ENCODE data around the gene MPP4.
"Not testable (repeated sequence)": the region's sequence is repeated elsewhere in the genome, so short reads cannot be mapped to it uniquely, and the experiment has no call there.

The MPP4 gene

DNA sequence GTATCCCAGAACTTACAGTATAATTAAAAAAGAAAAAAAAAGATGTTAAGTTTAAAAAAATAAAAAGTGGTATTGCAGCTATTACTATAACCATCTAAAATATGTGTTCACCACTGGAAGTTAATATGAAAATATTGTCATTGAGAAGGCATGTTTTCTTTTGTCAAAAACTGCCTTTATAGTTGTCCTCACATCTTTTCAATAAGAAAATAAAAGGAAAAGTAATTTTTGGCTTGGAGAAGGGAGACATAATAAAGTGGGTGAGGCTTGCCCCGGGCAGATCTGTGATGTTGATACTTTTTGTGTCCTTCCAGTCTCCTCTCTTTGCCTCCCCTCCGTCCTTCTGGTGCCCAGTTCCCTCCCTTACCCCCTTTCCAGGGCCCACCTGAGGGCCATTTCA lies 24.9 kb downstream of the MPP4 start:
- in situ Hi-C loops (cut with HindIII; ENCODE audit: low pct_ligation_motif_present, low sequenced_read_pairs) = no loop called here
- no peak for DNase-seq

DNA sequence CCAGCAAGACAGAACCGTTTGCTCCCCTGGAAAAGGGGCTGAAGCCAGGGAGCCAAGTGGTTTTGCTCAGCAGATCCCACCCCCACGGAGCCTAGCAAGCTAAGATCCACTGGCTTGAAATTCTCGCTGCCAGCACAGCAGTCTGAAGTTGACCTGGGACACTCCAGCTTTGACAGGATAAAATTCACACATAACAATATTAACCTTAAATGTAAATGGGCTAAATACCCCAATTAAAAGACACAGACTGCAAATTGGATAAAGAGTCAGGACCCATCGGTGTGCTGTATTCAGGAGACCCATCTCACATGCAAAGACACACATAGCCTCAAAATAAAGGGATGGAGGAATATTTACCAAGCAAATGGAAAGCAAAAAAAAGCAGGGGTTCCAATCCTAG lies 27.2 kb downstream of the MPP4 start:
- in situ Hi-C loops (cut with HindIII; ENCODE audit: low pct_ligation_motif_present, low sequenced_read_pairs); H3K36me3 ChIP-seq (replicated peaks); DNase-seq: not testable (repeated sequence)

More for the DNA sequence above, 24.9 kb downstream of the MPP4 start:
- TF ChIP-seq, protein P1, sequence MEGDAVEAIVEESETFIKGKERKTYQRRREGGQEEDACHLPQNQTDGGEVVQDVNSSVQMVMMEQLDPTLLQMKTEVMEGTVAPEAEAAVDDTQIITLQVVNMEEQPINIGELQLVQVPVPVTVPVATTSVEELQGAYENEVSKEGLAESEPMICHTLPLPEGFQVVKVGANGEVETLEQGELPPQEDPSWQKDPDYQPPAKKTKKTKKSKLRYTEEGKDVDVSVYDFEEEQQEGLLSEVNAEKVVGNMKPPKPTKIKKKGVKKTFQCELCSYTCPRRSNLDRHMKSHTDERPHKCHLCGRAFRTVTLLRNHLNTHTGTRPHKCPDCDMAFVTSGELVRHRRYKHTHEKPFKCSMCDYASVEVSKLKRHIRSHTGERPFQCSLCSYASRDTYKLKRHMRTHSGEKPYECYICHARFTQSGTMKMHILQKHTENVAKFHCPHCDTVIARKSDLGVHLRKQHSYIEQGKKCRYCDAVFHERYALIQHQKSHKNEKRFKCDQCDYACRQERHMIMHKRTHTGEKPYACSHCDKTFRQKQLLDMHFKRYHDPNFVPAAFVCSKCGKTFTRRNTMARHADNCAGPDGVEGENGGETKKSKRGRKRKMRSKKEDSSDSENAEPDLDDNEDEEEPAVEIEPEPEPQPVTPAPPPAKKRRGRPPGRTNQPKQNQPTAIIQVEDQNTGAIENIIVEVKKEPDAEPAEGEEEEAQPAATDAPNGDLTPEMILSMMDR (IDR thresholded peaks at IDR 0.05; ENCODE audit: low read depth, low read length, missing control alignments) = no peak
- no peak overlapping the region for H3K27ac ChIP-seq
- H3K36me3 ChIP-seq (replicated peaks) = no peaks in the 10 kb centered on the region
- H3K27me3 ChIP-seq (replicated peaks) = no peaks in the 10 kb centered on the region
- H3K4me3 ChIP-seq (ENCODE audit: low read depth, low read length) = no peak overlapping the region

DNA sequence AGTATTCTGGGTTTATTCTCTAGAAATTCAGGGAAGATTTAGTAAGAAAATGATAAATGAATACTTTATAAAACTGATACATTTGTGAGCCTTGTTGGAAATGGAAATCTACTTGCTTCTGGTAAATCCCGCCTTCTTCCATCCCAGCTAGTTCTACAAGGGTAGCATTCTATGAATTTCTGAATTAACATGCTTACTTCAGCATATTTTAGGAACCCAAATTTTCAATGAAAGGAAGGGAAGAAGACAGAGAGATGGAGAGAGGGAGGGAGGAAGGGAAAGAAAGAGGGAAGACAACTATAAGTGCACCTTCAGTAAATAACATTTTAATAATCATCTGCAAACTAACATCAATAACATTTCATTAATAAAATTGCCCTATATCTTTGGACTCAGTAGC lies 28.6 kb downstream of the MPP4 start:
- no peak for DNase-seq
- Histone ChIP-seq H3K27ac (no peak overlapping the region), H3K36me3 (replicated peaks) (no peaks in the 10 kb centered on the region), H3K27me3 (replicated peaks) (no peaks in the 10 kb centered on the region), H3K4me3 (ENCODE audit: low read depth, low read length) (no peak overlapping the region)
- in situ Hi-C loops (cut with HindIII; ENCODE audit: low pct_ligation_motif_present, low sequenced_read_pairs) = no loop called here
- TF ChIP-seq, protein P1 (IDR thresholded peaks at IDR 0.05; ENCODE audit: low read depth, low read length, missing control alignments) = no peak

More for the DNA sequence above, 27.2 kb downstream of the MPP4 start:
- not testable (repeated sequence) for H3K4me3 ChIP-seq (ENCODE audit: low read depth, low read length); H3K27me3 ChIP-seq (replicated peaks); H3K27ac ChIP-seq

DNA sequence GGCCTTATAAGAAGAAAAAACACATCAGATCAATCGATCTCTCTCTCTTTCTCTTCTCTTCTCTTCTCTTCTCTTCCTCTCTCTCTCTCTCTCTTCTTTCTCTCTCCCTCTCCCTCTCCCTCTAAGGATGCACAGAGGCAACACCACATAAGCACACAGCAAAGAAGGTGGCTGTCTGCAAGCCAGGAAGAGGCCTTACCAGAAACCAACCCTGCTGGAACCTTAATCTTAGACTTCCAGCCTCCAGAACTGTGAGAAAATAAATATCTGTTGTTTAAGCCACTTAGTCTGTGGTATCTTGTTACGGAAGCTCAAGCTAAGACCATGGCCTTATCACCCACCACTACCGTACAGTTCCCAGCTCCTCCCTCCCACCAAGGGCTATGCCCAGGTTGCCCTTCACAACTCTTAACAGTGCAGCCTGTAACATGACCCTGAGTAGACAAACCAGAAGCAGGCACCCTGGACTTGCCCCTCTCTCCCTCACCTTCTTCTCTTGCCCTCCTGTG lies 30.0 kb downstream of the MPP4 start:
- no peak for DNase-seq

DNA sequence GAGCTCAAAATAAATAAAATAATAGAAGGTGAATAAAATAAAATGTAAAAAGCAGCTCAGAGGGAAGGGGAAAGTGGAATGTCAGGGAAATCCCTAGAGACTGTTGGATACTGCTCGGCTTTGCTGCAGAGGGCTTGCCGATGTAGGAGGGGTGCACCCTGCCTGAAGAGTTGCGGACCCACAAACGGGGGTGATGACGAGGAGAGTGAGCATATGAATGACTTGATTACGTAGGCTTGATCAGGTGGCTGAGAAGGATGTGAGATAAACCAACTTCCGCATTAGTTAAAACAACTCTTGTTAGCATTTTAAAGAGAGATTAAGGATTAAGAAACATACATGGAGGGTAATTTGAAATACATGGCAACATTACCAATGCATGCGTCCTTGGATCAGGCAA lies 34.1 kb downstream of the MPP4 start:
- TF ChIP-seq, protein P1 (IDR thresholded peaks at IDR 0.05; ENCODE audit: low read depth, low read length, missing control alignments) = no peak
- H3K27me3 ChIP-seq (replicated peaks) = no peaks in the 10 kb centered on the region
- in situ Hi-C loops (cut with HindIII; ENCODE audit: low pct_ligation_motif_present, low sequenced_read_pairs) = no loop called here
- no peak for DNase-seq
- no peak overlapping the region for H3K27ac ChIP-seq
- no peaks in the 10 kb centered on the region for H3K36me3 ChIP-seq (replicated peaks)
- no peak overlapping the region for H3K4me3 ChIP-seq (ENCODE audit: low read depth, low read length)

More for the DNA sequence above, 30.0 kb downstream of the MPP4 start:
- Histone ChIP-seq H3K4me3 (ENCODE audit: low read depth, low read length) (no peak overlapping the region), H3K27ac (no peak overlapping the region), H3K36me3 (replicated peaks) (no peaks in the 10 kb centered on the region), H3K27me3 (replicated peaks) (no peaks in the 10 kb centered on the region)
- in situ Hi-C loops (cut with HindIII; ENCODE audit: low pct_ligation_motif_present, low sequenced_read_pairs) = no loop called here
- TF ChIP-seq, protein P1 (IDR thresholded peaks at IDR 0.05; ENCODE audit: low read depth, low read length, missing control alignments) = no peak

DNA sequence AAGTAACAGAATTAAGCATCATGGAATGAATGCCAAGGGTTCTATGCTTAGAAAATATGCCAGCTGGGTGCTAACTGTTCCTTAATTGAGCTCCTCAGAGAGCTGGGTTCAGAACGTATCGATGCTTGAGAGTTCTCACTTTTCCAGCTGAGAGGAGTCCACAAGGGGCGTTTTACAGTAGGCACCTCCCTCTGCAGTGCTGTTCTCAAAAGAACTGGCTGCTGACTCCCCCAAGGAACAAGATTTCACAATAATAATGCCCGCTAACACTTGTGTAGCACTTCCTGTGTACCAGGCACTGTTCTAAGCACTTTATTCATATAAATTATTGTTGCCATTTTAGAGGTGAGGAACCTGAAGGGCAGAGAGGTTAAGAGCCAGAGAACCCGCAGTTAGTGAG lies 37.1 kb downstream of the MPP4 start:
- H3K27ac ChIP-seq = no peak overlapping the region
- TF ChIP-seq, protein P1 (IDR thresholded peaks at IDR 0.05; ENCODE audit: low read depth, low read length, missing control alignments) = no peak
- no peak overlapping the region for H3K4me3 ChIP-seq (ENCODE audit: low read depth, low read length)
- H3K36me3 ChIP-seq (replicated peaks) = no peaks in the 10 kb centered on the region
- no peak for DNase-seq
- no peaks in the 10 kb centered on the region for H3K27me3 ChIP-seq (replicated peaks)
- in situ Hi-C loops (cut with HindIII; ENCODE audit: low pct_ligation_motif_present, low sequenced_read_pairs) = no loop called here

Data from brain microvascular endothelial cell (primary cell).